H1 (cell line): ENCODE results near the gene NCEH1. TPM values are rescaled to one million over a fixed set of nuclear protein-coding genes. Genes with fewer than 3 reads are reported as not detected.

Experiments used
- CTCF ChIA-PET: fragments of 300-600 bp; sonication (Branson Sonifier 250); formaldehyde crosslinking; loops from one replicate; lab custom pipeline; 2021; ENCODE audit not compliant: partially characterized antibody; lab: Charles Lee
- POLR2A ChIA-PET: fragments of 300-600 bp; sonication (Branson Sonifier 250); formaldehyde crosslinking; loops from one replicate; lab custom pipeline; 2021; ENCODE audit warnings: inconsistent platforms; ENCODE audit not compliant: partially characterized antibody; lab: Charles Lee
- DNase-seq, 2 experiments: peaks; one replicate each; pipeline versions ENCODE4 v3.0.0 to v3.0.0-alpha.2; 2010 to 2022; ENCODE audit warnings: low spot score in 2 of 2, low read depth in 1 of 2, mixed read lengths in 1 of 2
- FAIRE-seq: peaks from 2 replicates; lab custom pipeline; 2011; peaks lifted over from hg19 to GRCh38; lab: Jason Lieb, UNC
- H2AFZ ChIP-seq: 2 replicates; pipeline ENCODE4 v1.8.1; 2012; ENCODE audit warnings: low read length, inconsistent platforms
- H2AK5ac ChIP-seq: 2 replicates; pipeline ENCODE4 v1.6.1; 2013; ENCODE audit warnings: low read depth, low read length
- H2BK120ac ChIP-seq: replicated peaks from 2 replicates; pipeline ENCODE3; 2013; ENCODE audit warnings: low read depth, low read length, inconsistent platforms
- H2BK12ac ChIP-seq: 2 replicates; pipeline ENCODE4 v1.6.1; 2013; ENCODE audit warnings: low read depth, low read length
- H2BK15ac ChIP-seq: 2 replicates; pipeline ENCODE4 v1.6.1; 2013; ENCODE audit warnings: low read length
- H2BK20ac ChIP-seq: 2 replicates; pipeline ENCODE4 v1.6.1; 2013; ENCODE audit warnings: low read length
- H2BK5ac ChIP-seq: 2 replicates; pipeline ENCODE4 v1.6.1; 2013; ENCODE audit warnings: low read depth, low read length
- H3K14ac ChIP-seq: 2 replicates; pipeline ENCODE4 v1.6.1; 2013; ENCODE audit warnings: inconsistent platforms; ENCODE audit not compliant: insufficient read length
- H3K18ac ChIP-seq: 2 replicates; pipeline ENCODE4 v1.6.1; 2013; ENCODE audit warnings: low read length; ENCODE audit errors: extremely low read depth
- H3K23ac ChIP-seq: 2 replicates; pipeline ENCODE4 v1.6.1; 2013; ENCODE audit warnings: inconsistent platforms; ENCODE audit not compliant: insufficient read length
- H3K23me2 ChIP-seq: 2 replicates; pipeline ENCODE4 v1.6.1; 2013; ENCODE audit warnings: low read depth, low read length
- H3K27ac ChIP-seq: 2 replicates; pipeline ENCODE4 v1.6.1; 2011; ENCODE audit warnings: low read depth, low read length, inconsistent platforms
- H3K27me3 ChIP-seq, 4 experiments: replicated peaks in 1 of 4; 1 replicate in 1 of 4; 2 replicates in 3 of 4; pipeline versions ENCODE4 v1.6.1 to v1.8.1; 2011 to 2013; ENCODE audit warnings: low read length in 3 of 4, mild to moderate bottlenecking in 3 of 4, inconsistent platforms in 2 of 4, mixed read lengths in 2 of 4, moderate library complexity in 1 of 4; ENCODE audit not compliant: control insufficient read depth in 3 of 4, insufficient read depth in 3 of 4; ENCODE audit errors: extremely low read depth in 1 of 4
- H3K36me3 ChIP-seq, 4 experiments: 2 replicates each; pipeline versions ENCODE4 v1.6.1 to v1.8.1; 2011 to 2013; ENCODE audit warnings: mild to moderate bottlenecking in 4 of 4, low read length in 3 of 4, moderate library complexity in 2 of 4, control low read depth in 1 of 4, inconsistent platforms in 1 of 4; ENCODE audit not compliant: insufficient read depth in 4 of 4, control insufficient read depth in 2 of 4
- H3K4ac ChIP-seq: replicated peaks from 2 replicates; pipeline ENCODE3; 2013; ENCODE audit warnings: low read length, low read depth, mixed read lengths, inconsistent platforms; ENCODE audit not compliant: insufficient read length
- H3K4me1 ChIP-seq, 4 experiments: replicated peaks in 1 of 4; 1 replicate in 1 of 4; 2 replicates in 3 of 4; pipeline versions ENCODE4 v1.6.1 to v1.8.1; 2011 to 2013; ENCODE audit warnings: low read length in 3 of 4, inconsistent platforms in 2 of 4, mixed read lengths in 1 of 4; ENCODE audit not compliant: insufficient read depth in 4 of 4, control insufficient read depth in 3 of 4
- H3K4me2 ChIP-seq, 2 experiments: 2 replicates each; pipeline versions ENCODE4 v1.6.1 to v1.8.1; 2011 to 2013; ENCODE audit warnings: low read depth in 2 of 2, low read length in 2 of 2, control low read depth in 1 of 2, inconsistent platforms in 1 of 2, mild to moderate bottlenecking in 1 of 2; ENCODE audit not compliant: insufficient read depth in 1 of 2
- H3K4me3 ChIP-seq, 4 experiments: fragments of 200-600, 300-600 bp in 1 of 4; sonication (generic), shearing (Covaris generic), sonication (Bioruptor Twin) in 1 of 4; 2 replicates each; pipeline versions ENCODE4 v1.5.1 to v1.8.1; 2011 to 2016; ENCODE audit warnings: low read length in 4 of 4, low read depth in 3 of 4, control low read depth in 2 of 4, inconsistent platforms in 2 of 4, mild to moderate bottlenecking in 2 of 4, mixed read lengths in 1 of 4, moderate library complexity in 1 of 4; ENCODE audit not compliant: insufficient read depth in 2 of 4; ENCODE audit errors: extremely low read depth in 1 of 4
- H3K56ac ChIP-seq: replicated peaks from 2 replicates; pipeline ENCODE3; 2013; ENCODE audit warnings: low read depth, mild to moderate bottlenecking, mixed read lengths, low read length, inconsistent platforms; ENCODE audit not compliant: insufficient read length
- H3K79me1 ChIP-seq: 2 replicates; pipeline ENCODE4 v1.6.1; 2013; ENCODE audit warnings: low read depth, low read length, control low read depth
- H3K79me2 ChIP-seq, 2 experiments: 2 replicates each; pipeline versions ENCODE4 v1.6.1 to v1.8.1; 2012 to 2013; ENCODE audit warnings: low read length in 2 of 2, mild to moderate bottlenecking in 2 of 2, inconsistent platforms in 1 of 2; ENCODE audit not compliant: insufficient read depth in 2 of 2, control insufficient read depth in 1 of 2
- H3K9ac ChIP-seq, 4 experiments: replicated peaks in 1 of 4; 1 replicate in 1 of 4; 2 replicates in 3 of 4; pipeline versions ENCODE4 v1.6.1 to v1.8.1; 2011 to 2013; ENCODE audit warnings: low read depth in 3 of 4, low read length in 3 of 4, control low read depth in 2 of 4, mild to moderate bottlenecking in 2 of 4, moderate library complexity in 2 of 4, inconsistent platforms in 1 of 4; ENCODE audit errors: extremely low read depth in 1 of 4
- H3K9me3 ChIP-seq, 2 experiments: 2 replicates each; pipeline versions ENCODE4 v1.6.1 to v1.8.1; 2012 to 2013; ENCODE audit warnings: mild to moderate bottlenecking in 2 of 2, moderate library complexity in 2 of 2, control low read depth in 1 of 2, inconsistent platforms in 1 of 2, low read depth in 1 of 2, low read length in 1 of 2, mixed read lengths in 1 of 2; ENCODE audit not compliant: insufficient read depth in 2 of 2
- H4K20me1 ChIP-seq, 2 experiments: replicated peaks in 1 of 2; 2 replicates each; pipeline versions ENCODE3 to v1.8.1; 2011 to 2013; ENCODE audit warnings: inconsistent platforms in 2 of 2, low read length in 2 of 2, mild to moderate bottlenecking in 1 of 2; ENCODE audit not compliant: insufficient read depth in 2 of 2, control insufficient read depth in 1 of 2
- H4K5ac ChIP-seq: 2 replicates; pipeline ENCODE4 v1.6.1; 2013; ENCODE audit warnings: low read length, low read depth, mixed read lengths, inconsistent platforms; ENCODE audit not compliant: insufficient read length
- H4K8ac ChIP-seq: 2 replicates; pipeline ENCODE4 v1.8.0; 2013; ENCODE audit warnings: mild to moderate bottlenecking, moderate library complexity, low read length, inconsistent platforms; ENCODE audit not compliant: insufficient read depth; ENCODE audit errors: extremely low read depth
- H4K91ac ChIP-seq: replicated peaks from 2 replicates; pipeline ENCODE3; 2013; ENCODE audit warnings: low read length, mixed read lengths, inconsistent platforms; ENCODE audit not compliant: insufficient read length
- ATF2 ChIP-seq: IDR thresholded peaks from 2 replicates; pipeline ENCODE4 v1.6.1; 2012; ENCODE audit warnings: low read length, inconsistent platforms
- CHD1 ChIP-seq: IDR thresholded peaks from 2 replicates; pipeline ENCODE4 v1.6.1; 2012; ENCODE audit warnings: low read depth, low read length, improper control_type of control experiment
- CREB1 ChIP-seq: IDR thresholded peaks from 2 replicates; pipeline ENCODE4 v1.6.1; 2012; ENCODE audit warnings: inconsistent platforms
- EZH2 ChIP-seq: fragments of 200-600 bp; sonication (generic); IDR thresholded peaks from 2 replicates; pipeline ENCODE4 v1.7.1; 2012; ENCODE audit warnings: low read depth, mild to moderate bottlenecking, moderate library complexity, low read length, inconsistent platforms; ENCODE audit not compliant: severe bottlenecking
- GABPA ChIP-seq: IDR thresholded peaks from 2 replicates; pipeline ENCODE4 v1.6.1; 2011; ENCODE audit warnings: mild to moderate bottlenecking, low read length, moderate library complexity, borderline replicate concordance; ENCODE audit not compliant: insufficient read depth
- HDAC2 ChIP-seq, 2 experiments: fragments of 300-600 bp in 1 of 2; sonication (generic) in 1 of 2; IDR thresholded peaks; 2 replicates each; pipeline ENCODE4 v1.6.1; 2011 to 2012; ENCODE audit warnings: low read depth in 2 of 2, low read length in 2 of 2, mild to moderate bottlenecking in 2 of 2, moderate library complexity in 2 of 2, borderline replicate concordance in 1 of 2, inconsistent platforms in 1 of 2
- JUND ChIP-seq: IDR thresholded peaks from 2 replicates; pipeline ENCODE4 v1.6.1; 2011; ENCODE audit warnings: mild to moderate bottlenecking, improper control_type of control experiment, low read length
- PHF8 ChIP-seq: fragments of 200-600 bp; sonication (generic); conservative IDR thresholded peaks from 2 replicates; pipeline ENCODE4 v1.7.1; 2012; ENCODE audit warnings: low read depth, mild to moderate bottlenecking, inconsistent platforms, low read length, moderate library complexity
- TAF1 ChIP-seq: IDR thresholded peaks from 2 replicates; pipeline ENCODE4 v1.6.1; 2011; ENCODE audit warnings: mild to moderate bottlenecking, low read depth, low read length
- TAF7 ChIP-seq: optimal IDR thresholded peaks from 2 replicates; pipeline ENCODE3; 2011; ENCODE audit warnings: low read depth, mild to moderate bottlenecking, inconsistent platforms, low read length, moderate library complexity, borderline replicate concordance
- TBP ChIP-seq: IDR thresholded peaks from 2 replicates; pipeline ENCODE4 v1.6.1; 2011; ENCODE audit warnings: low read depth, low read length, improper control_type of control experiment
- WGBS, 2 experiments: shearing (Covaris generic) in 1 of 2; methylation state at CpG; one replicate each; pipeline versions ENCODE4 v1.1.6 to v1.1.7; 2013 to 2015; ENCODE audit warnings: low lambda C conversion rate in 2 of 2, mixed read lengths in 2 of 2, inconsistent platforms in 1 of 2, low coverage in 1 of 2, missing lambda C conversion rate in 1 of 2; ENCODE audit not compliant: insufficient replicate concordance in 2 of 2, insufficient coverage in 1 of 2, insufficient read length in 1 of 2; ENCODE audit errors: extremely low coverage in 1 of 2, missing lambda C conversion rate in 1 of 2; 5-methylcytosine and 5-hydroxymethylcytosine counted together
- polyA plus RNA-seq, 7 experiments: library from polyadenylated mRNA; depleted of rRNA in 3 of 7; stranded (reverse) in 5 of 7; unstranded in 2 of 7; fragments of >200 nt in 5 of 7; fragments of 200-250 nt in 2 of 7; gene quantifications; 1 replicate in 5 of 7; 2 replicates in 1 of 7; 4 replicates in 1 of 7; pipeline versions ENCODE4 v1.2.1 to v1.2.3, GENCODE V29; 2011 to 2013; ENCODE audit warnings: missing spikeins in 2 of 7, mixed read lengths in 2 of 7
- total RNA-seq: library from RNA; stranded (reverse); fragmentation: NEBNext Ultra II Directional; extraction: Animal tissue kit (Norgen Biotek cat#: 25700); gene quantifications from 2 replicates; pipeline ENCODE4 v1.2.1, GENCODE V29; 2021

Gene NCEH1
- total and polyA plus RNA-seq, 2 of the 8 experiments (the other 6 are each of a cell fraction or from before 2014, with no cell fraction given), result 2.2 to 6.4 TPM

GRCh38 chr3:172596394-172596706, 114.5 kb downstream of the NCEH1 start:
- Histone ChIP-seq H3K56ac (no peak overlapping the region), H3K36me3 (no peaks in the 10 kb centered on the region), H4K20me1 (no peaks in the 10 kb centered on the region), H2BK120ac (no peak overlapping the region), H3K18ac (no peak overlapping the region), H3K4ac (no peak overlapping the region), H3K79me1 (no peaks in the 10 kb centered on the region), H3K23me2 (no peaks in the 10 kb centered on the region), H4K8ac (no peak overlapping the region), H2BK5ac (no peak overlapping the region), H3K14ac (no peak overlapping the region), H4K91ac (no peak overlapping the region), H2BK12ac (no peak overlapping the region), H3K79me2 (no peaks in the 10 kb centered on the region), H3K4me3 (no peak overlapping the region), H3K27ac (no peak overlapping the region), H2BK15ac (no peak overlapping the region), H3K27me3 (no peaks in the 10 kb centered on the region), H3K9me3 (no peaks in the 10 kb centered on the region), H2AK5ac (no peak overlapping the region), H3K23ac (no peak overlapping the region), H3K4me2 (no peak overlapping the region), H2AFZ (peak overlapping the region; percentile 41; the same call in 1 of the 2 replicates), H4K5ac (no peak overlapping the region), H2BK20ac (no peak overlapping the region), H3K9ac (no peak overlapping the region), H3K4me1 (no peaks in the 10 kb centered on the region)
- WGBS, 2 experiments, result 68% methylated on average over 2 of the region's 2 CpGs; no CpG with 5 or more reads in 1 of the 2 experiments
- ChIA-PET CTCF (interaction anchor here (0.7 to 4.3 kb wide), 28 partner anchors 10 to 241 kb away, joined by 3 to 50 read pairs (median 4); partner anchors contain the start of gene GHSR), POLR2A (no interaction called here)
- DNase-seq (no peak), FAIRE-seq (no peak)
- TF ChIP-seq PHF8, result no peak
- TF ChIP-seq GABPA, result no peak
- no peak for TF ChIP-seq CHD1
- no peak for TF ChIP-seq HDAC2 (IDR thresholded peaks at IDR 0.05; ENCODE audit: borderline replicate concordance in 1 of 2, low read depth in 2 of 2, low read length in 2 of 2)
- TF ChIP-seq TAF7, result no peak
- TF ChIP-seq TAF1, result no peak
- no peak for TF ChIP-seq ATF2
- no peak for TF ChIP-seq TBP
- no peak for TF ChIP-seq CREB1
- TF ChIP-seq EZH2, result no peak
- TF ChIP-seq JUND, result no peak
